Liver (tissue), 9 donors: ENCODE results near the gene SRGAP1. TPM values are rescaled to one million over a fixed set of nuclear protein-coding genes. Genes with fewer than 3 reads are reported as not detected.

ENCODE experiments used
- DNase-seq: peaks from one replicate; pipeline ENCODE4 v3.0.0-alpha.2; 2017; ENCODE audit warnings: low spot score
- H3K27ac ChIP-seq, 2 donors: one replicate each; pipeline ENCODE4 v1.7.0; 2013; ENCODE audit warnings: inconsistent platforms in 2 of 2, low read length in 2 of 2, control low read depth in 1 of 2, low read depth in 1 of 2, mild to moderate bottlenecking in 1 of 2
- H3K27me3 ChIP-seq, 4 donors: one replicate each; pipeline versions ENCODE4 v1.6.1 to v1.7.0; 2013; ENCODE audit warnings: low read length in 3 of 4, inconsistent platforms in 1 of 4, mild to moderate bottlenecking in 1 of 4, moderate library complexity in 1 of 4; ENCODE audit not compliant: control insufficient read depth in 4 of 4, insufficient read depth in 4 of 4
- H3K36me3 ChIP-seq, 4 donors: one replicate each; pipeline versions ENCODE4 v1.6.1 to v1.7.0; 2013; ENCODE audit warnings: low read length in 3 of 4, mild to moderate bottlenecking in 3 of 4, low read depth in 1 of 4, moderate library complexity in 1 of 4; ENCODE audit not compliant: control insufficient read depth in 4 of 4, insufficient read depth in 3 of 4
- H3K4me1 ChIP-seq, 4 donors: one replicate each; pipeline versions ENCODE4 v1.6.1 to v1.7.0; 2013; ENCODE audit warnings: low read length in 3 of 4, mild to moderate bottlenecking in 3 of 4, moderate library complexity in 1 of 4; ENCODE audit not compliant: control insufficient read depth in 4 of 4, insufficient read depth in 4 of 4
- H3K4me3 ChIP-seq, 3 donors: one replicate each; pipeline versions ENCODE4 v1.6.1 to v1.7.0; 2013; ENCODE audit warnings: low read length in 3 of 3, control low read depth in 1 of 3, low read depth in 1 of 3, mild to moderate bottlenecking in 1 of 3
- H3K9ac ChIP-seq, 2 donors: one replicate each; pipeline ENCODE4 v1.7.0; 2013; ENCODE audit warnings: low read length in 2 of 2, mild to moderate bottlenecking in 2 of 2, moderate library complexity in 2 of 2, control low read depth in 1 of 2, low read depth in 1 of 2
- H3K9me3 ChIP-seq, 4 donors: one replicate each; pipeline versions ENCODE4 v1.6.1 to v1.7.0; 2013; ENCODE audit warnings: low read length in 3 of 4; ENCODE audit not compliant: control insufficient read depth in 4 of 4
- ATF3 ChIP-seq: IDR thresholded peaks from 2 replicates; pipeline ENCODE4 v1.6.1; 2016; ENCODE audit warnings: antibody characterized with exemption
- EGR1 ChIP-seq, 2 donors: IDR thresholded peaks; 2 replicates each; pipeline ENCODE4 v1.6.1; 2016 to 2018; ENCODE audit warnings: antibody characterized with exemption in 2 of 2, low read depth in 2 of 2
- FOXA1 ChIP-seq: IDR thresholded peaks from 2 replicates; pipeline ENCODE4 v1.6.1; 2016; ENCODE audit warnings: antibody characterized with exemption
- FOXA2 ChIP-seq: IDR thresholded peaks from 2 replicates; pipeline ENCODE4 v1.6.1; 2016; ENCODE audit warnings: antibody characterized with exemption
- GABPA ChIP-seq, 2 donors: IDR thresholded peaks in 1 of 2; conservative IDR thresholded peaks in 1 of 2; 2 replicates each; pipeline ENCODE4 v1.6.1; 2016; ENCODE audit warnings: antibody characterized with exemption in 2 of 2, mild to moderate bottlenecking in 1 of 2, moderate library complexity in 1 of 2
- HNF4G ChIP-seq: IDR thresholded peaks from 2 replicates; pipeline ENCODE4 v1.6.1; 2016; ENCODE audit warnings: antibody characterized with exemption
- JUND ChIP-seq, 2 donors: IDR thresholded peaks; 2 replicates each; pipeline ENCODE4 v1.6.1; 2016; ENCODE audit warnings: antibody characterized with exemption in 2 of 2
- NR2F2 ChIP-seq: IDR thresholded peaks from 2 replicates; pipeline ENCODE4 v1.6.1; 2016; ENCODE audit warnings: antibody characterized with exemption
- RAD21 ChIP-seq, 2 donors: IDR thresholded peaks; 2 replicates each; pipeline ENCODE4 v1.6.1; 2016; ENCODE audit warnings: antibody characterized with exemption in 2 of 2, mild to moderate bottlenecking in 2 of 2
- REST ChIP-seq: IDR thresholded peaks from 2 replicates; pipeline ENCODE4 v1.6.1; 2016; ENCODE audit warnings: antibody characterized with exemption, mild to moderate bottlenecking
- RXRA ChIP-seq, 2 donors: IDR thresholded peaks; 2 replicates each; pipeline ENCODE4 v1.6.1; 2017 to 2018; ENCODE audit warnings: antibody characterized with exemption in 2 of 2, mild to moderate bottlenecking in 1 of 2
- SP1 ChIP-seq: IDR thresholded peaks from 2 replicates; pipeline ENCODE4 v1.6.1; 2018; ENCODE audit warnings: antibody characterized with exemption, mild to moderate bottlenecking
- YY1 ChIP-seq: IDR thresholded peaks from 2 replicates; pipeline ENCODE4 v1.6.1; 2016; ENCODE audit warnings: antibody characterized with exemption, mild to moderate bottlenecking
- WGBS: extraction: QIAGEN DNeasy Blood & Tissue Kit; methylation state at CpG from one replicate; pipeline ENCODE4 v1.1.7; 2013; 5-methylcytosine and 5-hydroxymethylcytosine counted together
- polyA plus RNA-seq, 2 donors: library from polyadenylated mRNA; stranded (reverse) in 1 of 2; unstranded in 1 of 2; fragments of 200-250 nt in 1 of 2; fragments of >200 nt in 1 of 2; fragmentation: Nextera tagmentation in 1 of 2; extraction: Ambion mirVana in 1 of 2; gene quantifications; one replicate each; pipeline versions ENCODE4 v1.2.1 to v1.2.3, GENCODE V29; 2013 to 2015
- total RNA-seq, 2 donors: library from RNA; depleted of rRNA; stranded (reverse); fragments of >200 nt; gene quantifications; one replicate each; pipeline ENCODE4 v1.2.3, GENCODE V29; 2014
- TF ChIP-seq, protein P1 (sequence below): fragments of 150-350 bp; IDR thresholded peaks from 2 replicates; pipeline ENCODE4 v1.5.1; 2017; ENCODE audit warnings: improper control_type of control experiment, low read depth, low read length; ENCODE audit not compliant: missing input control
- TF ChIP-seq, protein P2 (sequence below): IDR thresholded peaks from 2 replicates; pipeline ENCODE4 v1.6.1; 2016; ENCODE audit warnings: antibody characterized with exemption
- TF ChIP-seq, protein P3 (sequence below): IDR thresholded peaks from 2 replicates; pipeline ENCODE4 v1.6.1; 2016; ENCODE audit warnings: antibody characterized with exemption
- donor health status: healthy.
- donor health status: healthy.
- donor health status: healthy.
- donor health status: healthy.
- donor health status: healthy.

The SRGAP1 gene
- total and polyA plus RNA-seq, 4 donors: 0.28 to 1.3 (median 0.85) TPM

GRCh38 chr12:63952995-63953394 is 108.5 kb downstream of the SRGAP1 start:
- TF ChIP-seq, protein P1, sequence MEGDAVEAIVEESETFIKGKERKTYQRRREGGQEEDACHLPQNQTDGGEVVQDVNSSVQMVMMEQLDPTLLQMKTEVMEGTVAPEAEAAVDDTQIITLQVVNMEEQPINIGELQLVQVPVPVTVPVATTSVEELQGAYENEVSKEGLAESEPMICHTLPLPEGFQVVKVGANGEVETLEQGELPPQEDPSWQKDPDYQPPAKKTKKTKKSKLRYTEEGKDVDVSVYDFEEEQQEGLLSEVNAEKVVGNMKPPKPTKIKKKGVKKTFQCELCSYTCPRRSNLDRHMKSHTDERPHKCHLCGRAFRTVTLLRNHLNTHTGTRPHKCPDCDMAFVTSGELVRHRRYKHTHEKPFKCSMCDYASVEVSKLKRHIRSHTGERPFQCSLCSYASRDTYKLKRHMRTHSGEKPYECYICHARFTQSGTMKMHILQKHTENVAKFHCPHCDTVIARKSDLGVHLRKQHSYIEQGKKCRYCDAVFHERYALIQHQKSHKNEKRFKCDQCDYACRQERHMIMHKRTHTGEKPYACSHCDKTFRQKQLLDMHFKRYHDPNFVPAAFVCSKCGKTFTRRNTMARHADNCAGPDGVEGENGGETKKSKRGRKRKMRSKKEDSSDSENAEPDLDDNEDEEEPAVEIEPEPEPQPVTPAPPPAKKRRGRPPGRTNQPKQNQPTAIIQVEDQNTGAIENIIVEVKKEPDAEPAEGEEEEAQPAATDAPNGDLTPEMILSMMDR: no peak
- TF ChIP-seq NR2F2 (no peak), RAD21 (IDR thresholded peaks at IDR 0.05) (no peak), ATF3 (no peak), SP1 (no peak), GABPA (IDR thresholded peaks at IDR 0.05 in 1 of 2, conservative IDR thresholded peaks at IDR 0.05 in 1 of 2) (no peak), RXRA (IDR thresholded peaks at IDR 0.05) (no peak), HNF4G (no peak), REST (no peak), YY1 (no peak)
- TF ChIP-seq, protein P2, sequence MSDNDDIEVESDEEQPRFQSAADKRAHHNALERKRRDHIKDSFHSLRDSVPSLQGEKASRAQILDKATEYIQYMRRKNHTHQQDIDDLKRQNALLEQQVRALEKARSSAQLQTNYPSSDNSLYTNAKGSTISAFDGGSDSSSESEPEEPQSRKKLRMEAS: no peak
- no peaks in the 10 kb centered on the region for H3K9me3 ChIP-seq
- H3K27me3 ChIP-seq: no peaks in the 10 kb centered on the region
- 89% methylated on average over 1 of the region's 1 CpG for WGBS
- H3K27ac ChIP-seq: no peak overlapping the region
- H3K36me3 ChIP-seq: no peaks in the 10 kb centered on the region
- peaks cover 0 to 15% (median 12%) of the 10 kb centered on the region in 4 donors for H3K4me1 ChIP-seq
- no peak overlapping the region for H3K4me3 ChIP-seq
- DNase-seq: no peak
- no peak overlapping the region for H3K9ac ChIP-seq

GRCh38 chr12:63955831-63956666 is 111.5 kb downstream of the SRGAP1 start:
- no peak for DNase-seq
- peak; percentile 30 to 34 for TF ChIP-seq RAD21 (IDR thresholded peaks at IDR 0.05)
- TF ChIP-seq SP1: peak; percentile 33
- TF ChIP-seq, protein P1: no peak
- TF ChIP-seq FOXA2: no peak
- TF ChIP-seq FOXA1: no peak
- no peak for TF ChIP-seq YY1
- TF ChIP-seq JUND (IDR thresholded peaks at IDR 0.05): peak; percentile 37 to 51
- no peak for TF ChIP-seq EGR1 (IDR thresholded peaks at IDR 0.05; ENCODE audit: low read depth in 2 of 2)
- no peak for TF ChIP-seq REST
- TF ChIP-seq RXRA (IDR thresholded peaks at IDR 0.05): no peak
- TF ChIP-seq, protein P3, sequence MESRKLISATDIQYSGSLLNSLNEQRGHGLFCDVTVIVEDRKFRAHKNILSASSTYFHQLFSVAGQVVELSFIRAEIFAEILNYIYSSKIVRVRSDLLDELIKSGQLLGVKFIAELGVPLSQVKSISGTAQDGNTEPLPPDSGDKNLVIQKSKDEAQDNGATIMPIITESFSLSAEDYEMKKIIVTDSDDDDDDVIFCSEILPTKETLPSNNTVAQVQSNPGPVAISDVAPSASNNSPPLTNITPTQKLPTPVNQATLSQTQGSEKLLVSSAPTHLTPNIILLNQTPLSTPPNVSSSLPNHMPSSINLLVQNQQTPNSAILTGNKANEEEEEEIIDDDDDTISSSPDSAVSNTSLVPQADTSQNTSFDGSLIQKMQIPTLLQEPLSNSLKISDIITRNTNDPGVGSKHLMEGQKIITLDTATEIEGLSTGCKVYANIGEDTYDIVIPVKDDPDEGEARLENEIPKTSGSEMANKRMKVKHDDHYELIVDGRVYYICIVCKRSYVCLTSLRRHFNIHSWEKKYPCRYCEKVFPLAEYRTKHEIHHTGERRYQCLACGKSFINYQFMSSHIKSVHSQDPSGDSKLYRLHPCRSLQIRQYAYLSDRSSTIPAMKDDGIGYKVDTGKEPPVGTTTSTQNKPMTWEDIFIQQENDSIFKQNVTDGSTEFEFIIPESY: no peak

More at GRCh38 chr12:63955831-63956666, 111.5 kb downstream of the SRGAP1 start:
- H3K27ac ChIP-seq: peak overlapping the region; percentile 36 to 77
- no peaks in the 10 kb centered on the region for H3K9me3 ChIP-seq
- H3K4me1 ChIP-seq: peaks cover 0 to 9% (median 5%) of the 10 kb centered on the region in 4 donors
- WGBS: 44% methylated on average over 9 of the region's 9 CpGs
- no peaks in the 10 kb centered on the region for H3K36me3 ChIP-seq
- H3K27me3 ChIP-seq: no peaks in the 10 kb centered on the region
- no peak overlapping the region for H3K9ac ChIP-seq
- no peak overlapping the region for H3K4me3 ChIP-seq
